Hypothalamus (tissue), 51 donors: ENCODE data around the gene NKAIN4.

ENCODE experiments used
- DNase-seq, 51 donors: peaks; one replicate each; lab custom pipeline; 2025; lab: John Stamatoyannopoulos, UW

The NKAIN4 gene

DNA sequence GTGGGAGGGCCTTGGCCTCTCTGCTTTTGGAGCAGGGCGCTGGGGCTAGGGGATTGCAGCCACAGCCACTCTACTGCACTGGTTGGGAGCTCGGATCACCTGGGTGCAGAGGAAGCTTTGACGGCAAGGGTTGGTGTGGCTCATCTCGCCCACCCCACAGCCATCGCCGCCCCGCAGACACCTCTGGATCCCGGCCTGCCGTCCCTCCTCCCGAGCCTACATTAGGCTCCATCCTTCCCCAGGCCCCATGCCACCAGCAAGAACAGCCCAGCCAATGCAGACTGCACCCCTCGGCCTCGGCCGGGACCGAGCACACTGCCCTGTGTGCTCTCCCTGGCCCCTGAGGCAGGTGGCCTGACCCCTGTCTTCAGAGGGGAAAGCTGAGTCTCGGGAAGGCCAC is 6.3 kb upstream of the NKAIN4 start:
- no peak for DNase-seq

DNA sequence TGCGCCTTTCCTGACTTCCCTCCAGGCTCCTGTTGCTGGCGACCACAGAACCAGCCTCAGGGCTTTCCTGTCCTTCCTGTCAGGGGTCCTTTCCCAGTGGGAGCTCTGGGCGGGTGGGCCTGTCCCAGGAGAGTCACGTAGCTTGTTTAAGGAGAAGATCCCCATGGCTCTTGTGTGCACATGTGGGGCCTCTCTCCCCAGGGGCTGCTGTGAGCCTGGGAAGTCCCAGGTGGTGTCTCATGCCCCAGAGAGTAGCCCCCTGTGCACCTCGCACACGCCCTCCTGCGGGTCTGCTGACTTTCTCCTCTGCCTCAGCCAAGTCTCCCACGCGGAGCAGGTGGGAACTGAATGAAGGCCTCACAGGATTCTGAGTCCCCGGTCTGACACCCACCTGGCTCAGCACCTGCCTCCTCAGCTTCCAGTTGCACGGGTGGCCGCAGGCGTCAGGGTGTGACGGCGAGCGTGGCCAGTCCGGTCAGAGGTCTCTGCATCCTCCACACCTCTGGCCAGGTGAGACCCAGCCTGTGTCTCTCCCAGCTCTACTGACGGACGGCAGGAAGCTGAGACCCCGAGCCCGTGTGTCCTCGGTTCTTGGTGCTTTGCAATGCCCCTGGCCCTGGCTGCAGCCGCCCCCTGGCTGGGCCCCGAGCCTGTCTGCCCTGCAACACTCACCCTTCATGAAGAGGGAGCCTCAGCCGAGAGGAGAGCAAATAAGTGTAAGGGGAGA is 5.6 kb upstream of the NKAIN4 start:
- DNase-seq: no peak

- peak in 10 of 51 donors; percentile 11 to 37 (median 25) for DNase-seq
These were observed 4.5 kb upstream of the NKAIN4 start for GRCh38 chr20:63258781-63259180.

- no peak for DNase-seq
These were observed 3.4 kb upstream of the NKAIN4 start for GRCh38 chr20:63257629-63258028.

GRCh38 chr20:63256954-63257353 is 2.7 kb upstream of the NKAIN4 start:
- no peak for DNase-seq

GRCh38 chr20:63255931-63256704 is 1.9 kb upstream of the NKAIN4 start:
- DNase-seq: no peak

DNA sequence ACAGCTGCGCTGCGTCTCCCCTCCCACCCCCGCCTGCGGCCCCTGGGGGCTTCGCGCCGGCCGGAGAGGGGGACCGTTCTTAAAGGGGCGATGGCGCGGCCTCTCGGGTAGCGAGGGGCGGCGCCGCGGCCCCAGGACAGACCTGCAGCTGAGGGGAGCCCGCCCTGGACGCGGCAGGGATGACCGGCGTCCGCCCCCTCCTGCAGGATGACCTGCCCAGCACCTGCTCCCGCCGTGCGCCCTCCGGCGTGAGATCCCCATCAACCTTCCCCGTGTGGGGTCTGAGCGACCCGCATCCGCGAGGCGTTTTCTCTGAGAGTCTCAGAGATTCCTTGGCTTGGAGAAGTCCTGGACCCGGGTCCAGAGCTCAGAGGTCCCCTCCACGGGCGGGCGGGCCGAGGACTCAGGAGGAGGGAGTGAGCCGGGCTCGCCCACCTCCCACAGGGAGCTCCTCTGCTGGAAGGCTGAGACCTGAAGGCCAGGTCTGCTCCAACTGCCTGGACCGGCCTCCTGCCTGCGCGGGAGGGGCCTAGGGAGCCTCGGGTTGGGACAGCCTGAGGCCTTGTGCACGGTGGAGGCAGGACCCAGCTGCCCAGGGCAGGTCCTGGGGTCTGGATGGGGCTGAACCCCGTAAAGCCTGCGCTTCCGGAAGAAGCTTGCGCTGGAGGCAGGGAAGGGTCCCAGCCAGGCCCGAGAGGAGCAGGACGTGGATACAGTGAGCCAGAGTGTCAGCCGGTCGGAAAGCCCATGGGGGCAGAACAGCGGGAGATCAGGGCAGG is 532 bp upstream of the NKAIN4 start:
- DNase-seq: no peak

- peak in 31 of 51 donors; percentile 21 to 85 (median 61) for DNase-seq
These were observed 628 bp downstream of the NKAIN4 start for GRCh38 chr20:63253438-63254231.

DNA sequence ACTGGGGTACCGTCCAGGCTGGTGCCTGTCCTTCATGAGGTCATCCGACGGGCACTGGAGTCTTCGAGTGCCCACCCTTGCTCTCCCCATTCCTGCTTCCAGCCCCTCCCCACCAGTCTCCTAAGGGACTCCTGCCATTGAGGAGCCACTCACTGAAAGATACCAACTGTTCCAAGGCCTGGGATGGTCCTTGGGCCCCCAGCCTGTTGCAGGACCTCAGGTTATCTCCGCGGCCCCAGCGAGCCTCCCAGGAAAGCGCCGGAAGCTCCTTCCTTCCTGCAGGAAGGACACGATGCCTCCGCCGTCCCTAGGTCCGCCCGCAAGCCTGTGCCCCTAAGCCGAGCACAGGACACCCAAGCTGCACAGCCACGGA is 1.2 kb downstream of the NKAIN4 start:
- no peak for DNase-seq

GRCh38 chr20:63252284-63252711 is 2.0 kb downstream of the NKAIN4 start:
- DNase-seq: peak in 43 of 51 donors; percentile 9 to 96 (median 64)

DNA sequence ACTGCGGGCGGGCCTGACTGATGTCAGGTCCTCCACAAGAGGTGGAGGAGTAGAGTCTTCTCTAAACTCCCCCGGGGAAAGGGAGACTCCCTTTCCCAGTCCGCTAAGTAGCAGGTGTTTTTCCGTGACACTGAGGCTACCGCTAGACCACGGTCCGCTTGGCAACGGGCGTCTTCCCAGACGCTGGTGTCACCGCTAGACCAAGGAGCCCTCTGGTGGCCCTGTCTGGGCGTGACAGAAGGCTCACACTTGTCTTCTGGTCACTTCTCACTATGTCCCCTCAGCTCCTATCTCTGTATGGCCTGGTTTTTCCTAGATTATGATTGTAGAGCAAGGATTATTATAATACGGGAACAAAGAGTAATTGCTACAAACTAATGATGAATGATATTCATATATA is 2.9 kb downstream of the NKAIN4 start:
- peak in 19 of 51 donors; percentile 17 to 77 (median 42) for DNase-seq

DNA sequence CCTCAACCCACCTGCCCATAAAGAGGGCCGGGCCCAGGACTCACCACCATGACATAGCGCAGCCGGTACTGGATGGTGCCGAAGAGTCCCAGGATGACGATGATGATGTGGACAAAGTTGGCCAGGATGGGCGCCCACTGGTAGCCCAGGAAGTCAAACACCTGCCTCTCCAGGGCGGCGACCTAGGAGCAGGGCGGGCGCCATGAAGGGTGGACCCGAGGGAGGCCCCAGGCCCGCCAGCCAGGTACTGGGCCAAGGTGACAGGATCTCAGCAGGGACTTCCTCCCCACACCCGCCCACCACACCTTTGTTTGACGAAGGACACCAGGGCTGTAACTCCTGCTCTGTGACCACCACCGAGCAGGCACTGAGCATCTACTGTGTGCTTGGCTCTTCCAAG is 4.4 kb downstream of the NKAIN4 start:
- DNase-seq: no peak

DNA sequence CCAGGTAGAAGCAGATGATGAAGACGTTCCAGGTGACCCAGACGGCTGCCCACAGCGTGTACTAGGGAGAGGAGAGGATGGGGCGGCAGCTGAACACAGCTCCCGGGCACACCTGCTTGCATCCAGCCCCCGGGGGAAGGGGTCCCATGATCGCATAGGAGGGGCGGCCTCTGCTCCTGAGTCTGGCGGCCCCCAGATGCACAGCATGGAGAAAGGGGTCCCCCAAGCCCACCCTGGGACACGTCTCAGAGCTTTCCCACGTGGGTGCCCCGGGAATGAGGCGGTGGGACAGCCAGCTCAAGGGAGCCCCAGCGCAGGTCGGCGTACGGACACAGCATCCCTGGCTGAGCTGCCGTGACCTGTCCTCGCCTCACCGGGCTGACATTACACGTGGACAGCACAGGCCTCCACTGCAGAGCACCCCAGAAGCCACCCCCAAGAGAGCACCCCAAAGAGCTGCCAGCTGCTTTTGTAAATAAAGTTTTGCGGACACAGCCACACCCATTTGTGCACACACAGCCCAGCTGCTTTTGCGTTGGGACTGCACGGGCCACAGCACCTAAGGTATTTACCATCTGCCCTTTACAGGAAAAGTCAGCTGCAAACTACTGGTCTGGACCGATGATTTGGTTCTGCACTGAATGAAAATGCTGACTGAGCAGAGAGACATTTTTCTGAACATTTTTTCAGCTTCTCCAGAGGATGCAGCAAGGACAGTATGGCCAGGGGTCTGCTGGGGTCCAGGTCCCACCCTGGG is 5.2 kb downstream of the NKAIN4 start:
- no peak for DNase-seq

GRCh38 chr20:63247671-63248228 is 6.5 kb downstream of the NKAIN4 start:
- DNase-seq: no peak

GRCh38 chr20:63246490-63247288 is 7.6 kb downstream of the NKAIN4 start:
- peak in 8 of 51 donors; percentile 13 to 41 (median 24) for DNase-seq

GRCh38 chr20:63244468-63244867 is 9.8 kb downstream of the NKAIN4 start:
- no peak for DNase-seq

- no peak for DNase-seq
These were observed 10.5 kb downstream of the NKAIN4 start for GRCh38 chr20:63243604-63244247.

- no peak for DNase-seq
These were observed 11.5 kb downstream of the NKAIN4 start for GRCh38 chr20:63242736-63243135.
